ENCODE measurements around the gene IL11. TPM values are rescaled to one million over a fixed set of nuclear protein-coding genes. Genes with fewer than 3 reads are reported as not detected.
"Not testable (repeated sequence)": the region's sequence is repeated elsewhere in the genome, so short reads cannot be mapped to it uniquely, and the experiment has no call there.

The IL11 gene
- total and polyA plus RNA-seq, 2 experiments from 2014 or later, result 4.4 to 6.6 TPM

- Histone ChIP-seq H3K79me2 (peaks cover 37% of the 10 kb centered on the region), H3K27me3 (no peaks in the 10 kb centered on the region), H3K9me3 (ENCODE audit: low read depth) (no peaks in the 10 kb centered on the region), H2AFZ (no peak overlapping the region), H3K36me3 (replicated peaks; ENCODE audit: insufficient read depth, low read depth) (no peaks in the 10 kb centered on the region), H3K4me3 (no peak overlapping the region), H3K27ac (no peak overlapping the region), H3K4me1 (ENCODE audit: insufficient read depth) (peaks cover 10% of the 10 kb centered on the region), H3K9me2 (replicated peaks; ENCODE audit: insufficient read depth) (no peaks in the 10 kb centered on the region), H3K4me2 (peak overlapping the region; percentile 87), H4K20me1 (ENCODE audit: insufficient read depth, poor library complexity, severe bottlenecking) (peaks cover 5% of the 10 kb centered on the region)
- TF ChIP-seq EZH2 (IDR thresholded peaks at IDR 0.05; ENCODE audit: borderline replicate concordance), result no peak
- no peak for TF ChIP-seq CTCF (IDR thresholded peaks at IDR 0.05; ENCODE audit: poor library complexity)
- TF ChIP-seq EZH2phosphoT487 (IDR thresholded peaks at IDR 0.05; ENCODE audit: low read depth, severe bottlenecking, unreplicated experiment), result no peak
- WGBS (ENCODE audit: low lambda C conversion rate, missing lambda C conversion rate), result 93% methylated on average over 5 of the region's 5 CpGs
- no peak for DNase-seq (ENCODE audit: low spot score)
Measured at GRCh38 chr19:55405638-55406037, 35.4 kb upstream of the IL11 start.

- Histone ChIP-seq H3K36me3 (replicated peaks; ENCODE audit: insufficient read depth, low read depth) (no peaks in the 10 kb centered on the region), H2AFZ (no peak overlapping the region), H3K4me2 (no peak overlapping the region), H3K9me3 (ENCODE audit: low read depth) (no peaks in the 10 kb centered on the region), H3K4me1 (ENCODE audit: insufficient read depth) (peaks cover 10% of the 10 kb centered on the region), H3K27ac (no peak overlapping the region), H3K9me2 (replicated peaks; ENCODE audit: insufficient read depth) (no peaks in the 10 kb centered on the region), H3K27me3 (no peaks in the 10 kb centered on the region), H4K20me1 (ENCODE audit: insufficient read depth, poor library complexity, severe bottlenecking) (peaks cover 5% of the 10 kb centered on the region), H3K79me2 (peaks cover 37% of the 10 kb centered on the region), H3K4me3 (no peak overlapping the region)
- 100% methylated on average over 2 of the region's 2 CpGs for WGBS (ENCODE audit: low lambda C conversion rate, missing lambda C conversion rate)
- no peak for DNase-seq (ENCODE audit: low spot score)
- TF ChIP-seq EZH2 (IDR thresholded peaks at IDR 0.05; ENCODE audit: borderline replicate concordance) (no peak), CTCF (IDR thresholded peaks at IDR 0.05; ENCODE audit: poor library complexity) (no peak), EZH2phosphoT487 (IDR thresholded peaks at IDR 0.05; ENCODE audit: low read depth, severe bottlenecking, unreplicated experiment) (no peak)
Measured at GRCh38 chr19:55402509-55402908, 32.2 kb upstream of the IL11 start.

DNA sequence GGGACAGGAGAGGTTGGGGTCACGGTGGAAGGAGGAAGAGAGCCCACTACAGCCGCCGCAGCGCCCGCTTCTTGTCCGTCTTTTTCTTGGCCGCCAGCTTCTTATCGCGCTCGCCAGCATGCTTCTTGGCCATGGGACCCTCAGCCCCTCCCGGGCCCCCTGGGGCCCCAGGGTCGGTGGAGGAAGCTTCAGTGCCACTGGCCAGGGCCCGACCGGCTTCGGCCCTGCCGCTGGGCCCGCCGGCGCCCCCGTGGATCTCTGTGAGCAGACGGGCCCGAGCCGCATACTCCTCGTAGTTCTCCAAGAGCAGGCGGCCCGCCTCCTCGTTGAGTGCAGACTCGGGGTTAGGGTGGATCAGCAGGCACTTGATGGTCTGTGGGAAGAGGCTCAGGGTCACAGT lies 31.1 kb upstream of the IL11 start:
- not testable (repeated sequence) for H3K4me2 ChIP-seq; H4K20me1 ChIP-seq (ENCODE audit: insufficient read depth, poor library complexity, severe bottlenecking); H2AFZ ChIP-seq; H3K4me3 ChIP-seq; H3K9me2 ChIP-seq (replicated peaks; ENCODE audit: insufficient read depth); H3K27me3 ChIP-seq; H3K4me1 ChIP-seq (ENCODE audit: insufficient read depth); H3K9me3 ChIP-seq (ENCODE audit: low read depth); H3K27ac ChIP-seq; H3K36me3 ChIP-seq (replicated peaks; ENCODE audit: insufficient read depth, low read depth); DNase-seq (ENCODE audit: low spot score)
- H3K79me2 ChIP-seq, result peaks cover 27% of the 10 kb centered on the region
- WGBS (ENCODE audit: low lambda C conversion rate, missing lambda C conversion rate), result 92% methylated on average over 21 of the region's 28 CpGs

- no peak overlapping the region for H3K4me3 ChIP-seq
- H3K27me3 ChIP-seq, result no peaks in the 10 kb centered on the region
- H4K20me1 ChIP-seq (ENCODE audit: insufficient read depth, poor library complexity, severe bottlenecking), result no peaks in the 10 kb centered on the region
- no peak for DNase-seq (ENCODE audit: low spot score)
- H3K79me2 ChIP-seq, result peaks cover 18% of the 10 kb centered on the region
- H3K9me3 ChIP-seq (ENCODE audit: low read depth), result no peaks in the 10 kb centered on the region
- TF ChIP-seq EZH2 (IDR thresholded peaks at IDR 0.05; ENCODE audit: borderline replicate concordance) (no peak), EZH2phosphoT487 (IDR thresholded peaks at IDR 0.05; ENCODE audit: low read depth, severe bottlenecking, unreplicated experiment) (no peak)
- no peak overlapping the region for H3K27ac ChIP-seq
- no peak overlapping the region for H2AFZ ChIP-seq
- no peaks in the 10 kb centered on the region for H3K9me2 ChIP-seq (replicated peaks; ENCODE audit: insufficient read depth)
- WGBS (ENCODE audit: low lambda C conversion rate, missing lambda C conversion rate), result 95% methylated on average over 14 of the region's 14 CpGs
- no peak overlapping the region for H3K4me2 ChIP-seq
- H3K36me3 ChIP-seq (replicated peaks; ENCODE audit: insufficient read depth, low read depth), result no peaks in the 10 kb centered on the region
- H3K4me1 ChIP-seq (ENCODE audit: insufficient read depth), result no peaks in the 10 kb centered on the region
Measured at GRCh38 chr19:55400281-55401087, 30.2 kb upstream of the IL11 start.

Data from hepatocyte (in vitro differentiated cells).